HL-60 (cell line): ENCODE results near the gene ATP5F1E.

Experiments
- GABPA ChIP-seq: IDR thresholded peaks from 2 replicates; pipeline ENCODE4 v1.6.1; 2012; ENCODE audit warnings: low read depth
- POLR2AphosphoS5 ChIP-seq: IDR thresholded peaks from 2 replicates; pipeline ENCODE4 v1.6.1; 2012; ENCODE audit warnings: low read depth
- TF ChIP-seq, protein P1 (sequence below): IDR thresholded peaks from one replicate; pipeline ENCODE4 v1.5.1; 2011; ENCODE audit warnings: low read length, control low read depth, inconsistent platforms; ENCODE audit not compliant: insufficient read depth

DNA sequence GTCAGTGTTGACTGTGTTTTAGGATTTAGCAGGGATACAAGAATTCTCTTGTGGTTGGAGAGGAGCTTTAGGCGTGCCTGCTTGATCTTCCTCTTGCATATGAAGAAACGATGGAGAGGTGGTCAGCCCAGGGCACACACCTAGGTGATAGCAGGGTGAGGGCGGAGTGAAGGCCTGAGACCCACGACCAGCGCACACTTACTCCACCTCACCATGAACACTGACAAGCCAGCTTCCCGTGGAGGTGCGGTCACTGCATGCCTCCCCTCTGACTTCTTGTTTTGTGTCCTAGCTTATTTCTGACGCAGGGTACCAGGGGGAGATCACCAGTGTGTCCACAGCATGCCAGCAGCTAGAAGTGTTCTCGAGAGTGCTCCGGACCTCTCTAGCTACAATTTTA, 42.9 kb downstream of the ATP5F1E start:
- TF ChIP-seq, protein P1, sequence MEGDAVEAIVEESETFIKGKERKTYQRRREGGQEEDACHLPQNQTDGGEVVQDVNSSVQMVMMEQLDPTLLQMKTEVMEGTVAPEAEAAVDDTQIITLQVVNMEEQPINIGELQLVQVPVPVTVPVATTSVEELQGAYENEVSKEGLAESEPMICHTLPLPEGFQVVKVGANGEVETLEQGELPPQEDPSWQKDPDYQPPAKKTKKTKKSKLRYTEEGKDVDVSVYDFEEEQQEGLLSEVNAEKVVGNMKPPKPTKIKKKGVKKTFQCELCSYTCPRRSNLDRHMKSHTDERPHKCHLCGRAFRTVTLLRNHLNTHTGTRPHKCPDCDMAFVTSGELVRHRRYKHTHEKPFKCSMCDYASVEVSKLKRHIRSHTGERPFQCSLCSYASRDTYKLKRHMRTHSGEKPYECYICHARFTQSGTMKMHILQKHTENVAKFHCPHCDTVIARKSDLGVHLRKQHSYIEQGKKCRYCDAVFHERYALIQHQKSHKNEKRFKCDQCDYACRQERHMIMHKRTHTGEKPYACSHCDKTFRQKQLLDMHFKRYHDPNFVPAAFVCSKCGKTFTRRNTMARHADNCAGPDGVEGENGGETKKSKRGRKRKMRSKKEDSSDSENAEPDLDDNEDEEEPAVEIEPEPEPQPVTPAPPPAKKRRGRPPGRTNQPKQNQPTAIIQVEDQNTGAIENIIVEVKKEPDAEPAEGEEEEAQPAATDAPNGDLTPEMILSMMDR, result no peak
- TF ChIP-seq GABPA, result no peak
- no peak for TF ChIP-seq POLR2AphosphoS5
